Renal cortical epithelial cell (primary cell): ENCODE measurements around the gene MRPS18B. TPM values are rescaled to one million over a fixed set of nuclear protein-coding genes. Genes with fewer than 3 reads are reported as not detected.

ENCODE experiments used
- DNase-seq: peaks from one replicate; pipeline ENCODE4 v3.0.0-alpha.2; 2011; ENCODE audit warnings: low read depth
- total RNA-seq: library from RNA; depleted of rRNA; stranded (reverse); fragments of >200 nt; gene quantifications from 2 replicates; pipeline ENCODE4 v1.2.3, GENCODE V29; 2014

The MRPS18B gene
- total RNA-seq: 31.0 and 60.4 TPM in 2 replicates

DNA sequence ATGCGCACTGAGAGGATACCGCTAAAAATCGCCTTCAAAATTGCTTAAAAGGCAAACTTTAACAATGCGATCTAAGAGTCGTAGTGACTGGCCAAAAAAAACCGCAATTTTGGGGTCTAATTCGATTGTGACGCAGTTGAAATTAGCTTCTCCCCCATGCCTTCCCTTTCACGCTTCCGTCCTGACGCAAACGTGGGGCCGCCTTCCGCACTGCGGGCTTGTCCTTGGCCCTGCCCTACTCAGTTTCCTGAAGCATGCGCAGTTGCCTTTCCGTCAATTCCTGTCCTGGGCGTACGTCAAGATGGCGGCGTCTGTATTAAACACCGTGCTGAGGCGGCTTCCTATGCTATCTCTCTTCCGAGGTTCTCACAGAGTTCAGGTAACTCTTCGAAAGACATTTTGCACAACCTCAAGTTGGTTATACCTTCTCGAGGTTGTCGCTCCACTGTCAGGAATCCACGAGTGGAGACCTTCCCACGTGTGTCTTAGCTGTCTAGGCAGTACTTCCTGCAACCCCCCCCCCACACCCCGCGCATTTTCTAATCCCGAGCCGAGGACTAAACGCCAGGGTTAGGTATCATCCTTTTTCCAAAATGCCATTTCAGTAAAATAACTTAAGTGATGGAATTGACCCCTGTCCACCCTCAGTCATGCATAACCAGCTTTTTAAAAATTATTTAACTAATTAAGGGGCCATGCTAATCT is at the start of gene MRPS18B:
Gene MRPS18B, plus strand, starts transcription at position 276 of the 705 bp plus-strand sequence. Its CDS starts 26 bp downstream, at position 302.
- DNase-seq: peak; percentile 96

- no peak for DNase-seq
These were observed 49.4 kb upstream of the MRPS18B start for GRCh38 chr6:30568245-30568644.

GRCh38 chr6:30570263-30570662 is 47.4 kb upstream of the MRPS18B start:
- peak; percentile 18 for DNase-seq

DNA sequence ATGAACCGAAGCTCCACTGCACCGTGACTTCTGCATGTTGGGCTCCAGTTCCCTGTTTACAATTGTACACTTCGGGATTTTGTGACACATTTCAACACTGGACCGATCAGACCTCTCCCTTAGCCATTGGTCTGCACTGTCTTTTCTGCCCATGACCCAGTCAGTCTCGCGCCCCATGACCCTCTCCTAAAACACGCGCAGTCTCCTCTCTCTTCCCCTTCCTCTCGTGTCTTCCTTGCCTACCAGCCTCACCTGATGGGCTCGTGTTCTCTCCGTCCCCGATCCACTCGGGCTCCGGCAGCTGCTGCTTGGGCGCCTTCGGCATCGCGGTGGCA is 46.9 kb upstream of the MRPS18B start:
- DNase-seq: peak; percentile 21

- DNase-seq: peak; percentile 88
These were observed 46.4 kb upstream of the MRPS18B start, which contains the start of gene ABCF1 for GRCh38 chr6:30571075-30571761. TSS of gene ABCF1 (plus strand) at chr6:30571442. CDS start at chr6:30571488, 46 bp downstream.

- DNase-seq: no peak
These were observed 45.9 kb upstream of the MRPS18B start for GRCh38 chr6:30571762-30572082.

GRCh38 chr6:30572148-30572547 is 45.5 kb upstream of the MRPS18B start:
- no peak for DNase-seq

DNA sequence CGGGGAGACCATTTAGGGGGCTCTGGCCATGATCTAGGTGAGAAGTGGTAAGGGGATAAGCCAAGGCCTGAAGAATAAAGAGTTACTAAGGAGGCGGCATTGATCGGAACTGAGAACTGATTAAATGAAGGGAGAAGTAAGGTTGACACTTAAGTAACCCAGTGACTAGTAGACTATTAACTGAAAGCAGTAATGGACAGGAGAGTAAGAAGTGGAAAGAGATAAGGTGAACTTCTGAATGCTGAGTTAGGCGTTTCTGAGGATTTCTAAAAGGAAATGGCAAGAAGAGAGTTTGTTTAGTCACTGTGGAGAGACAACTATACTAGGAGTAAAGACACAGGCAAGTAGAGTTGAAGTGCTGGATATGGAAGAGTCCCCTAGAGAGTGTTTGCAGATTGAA is 44.5 kb upstream of the MRPS18B start:
- no peak for DNase-seq

GRCh38 chr6:30578051-30578450 is 39.6 kb upstream of the MRPS18B start:
- no peak for DNase-seq

GRCh38 chr6:30583921-30584320 is 33.7 kb upstream of the MRPS18B start:
- no peak for DNase-seq

- DNase-seq: no peak
These were observed 27.8 kb upstream of the MRPS18B start for GRCh38 chr6:30589754-30590358.

- DNase-seq: no peak
These were observed 27.1 kb upstream of the MRPS18B start for GRCh38 chr6:30590509-30590908.

DNA sequence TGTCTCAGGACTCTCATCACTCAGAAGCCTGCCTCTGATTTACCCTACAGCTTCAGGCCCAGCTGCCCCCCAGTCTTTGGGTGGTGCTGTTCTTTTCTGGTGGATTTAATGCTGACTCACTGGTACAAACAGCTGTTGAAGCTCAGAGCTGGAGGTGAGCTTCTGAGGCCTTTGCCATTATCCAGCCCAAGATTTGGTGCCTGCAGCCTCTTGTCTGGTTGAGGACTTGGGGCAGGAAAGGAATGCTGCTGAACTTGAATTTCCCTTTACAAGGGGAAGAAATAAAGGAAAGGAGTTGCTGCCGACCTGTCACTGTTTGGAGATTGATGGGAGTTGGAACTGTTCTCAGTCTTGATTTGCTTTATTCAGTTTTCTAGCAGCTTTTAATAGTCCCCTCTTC is 26.6 kb upstream of the MRPS18B start:
- DNase-seq: peak; percentile 34

DNA sequence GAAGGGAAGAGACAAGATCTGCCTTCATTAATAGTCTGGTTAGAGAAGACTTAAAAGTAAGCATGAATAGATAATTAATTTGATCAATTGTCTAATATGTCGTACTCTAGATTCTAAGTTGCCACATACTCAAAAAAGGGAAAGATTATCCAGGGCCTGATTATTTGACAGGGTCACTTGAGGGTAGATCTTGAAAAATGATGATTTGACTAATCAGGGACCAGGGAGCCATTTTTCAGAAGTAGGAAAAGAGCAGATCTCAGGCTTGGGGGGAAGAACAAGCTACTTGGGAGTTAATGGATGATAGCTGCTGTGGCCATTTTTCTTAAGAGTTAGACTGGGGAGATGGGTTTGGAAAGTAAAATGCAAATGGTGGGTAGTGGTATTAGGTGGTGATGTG is 25.4 kb upstream of the MRPS18B start:
- no peak for DNase-seq

DNA sequence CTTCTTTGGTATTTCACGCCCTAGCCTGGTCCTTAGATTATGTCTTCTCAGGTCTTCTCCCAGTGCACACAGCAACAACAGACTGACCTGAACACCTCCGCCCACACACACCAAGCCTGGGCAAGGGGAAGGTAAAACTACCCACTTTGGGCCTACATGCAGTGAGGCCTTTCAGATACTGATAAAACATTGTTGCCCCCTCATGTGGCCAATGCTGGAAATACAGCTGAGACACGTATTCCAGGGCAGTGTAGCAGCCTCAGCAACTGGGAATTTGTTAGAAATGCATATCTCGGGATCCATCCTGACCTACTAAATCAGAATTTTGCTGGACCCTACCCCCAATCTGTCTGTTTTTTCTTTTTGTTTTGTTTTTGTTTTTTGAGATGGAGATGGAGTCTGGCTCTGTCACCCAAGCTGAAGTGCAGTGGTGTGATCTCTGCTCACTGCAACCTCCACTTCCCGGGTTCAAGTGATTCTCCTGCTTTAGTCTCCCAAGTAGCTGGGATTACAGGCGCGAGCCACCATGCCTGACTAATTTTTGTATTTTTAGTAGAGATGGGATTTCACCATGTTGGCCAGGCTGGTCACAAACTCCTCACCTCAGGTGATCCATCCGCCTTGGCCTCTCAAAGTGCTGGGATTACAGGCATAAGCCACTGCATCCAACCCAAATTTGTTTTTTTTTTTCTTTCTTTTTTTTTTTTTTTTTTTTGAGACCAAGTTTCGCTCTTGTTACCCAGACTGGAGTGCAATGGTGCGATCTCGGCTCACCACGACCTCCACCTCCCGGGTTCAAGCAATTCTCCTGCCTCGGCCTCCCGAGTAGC is 20.1 kb upstream of the MRPS18B start:
- DNase-seq: peak; percentile 77

GRCh38 chr6:30598912-30599624 is 18.6 kb upstream of the MRPS18B start:
- DNase-seq: no peak

- no peak for DNase-seq
These were observed 17.9 kb upstream of the MRPS18B start for GRCh38 chr6:30599625-30600324.

DNA sequence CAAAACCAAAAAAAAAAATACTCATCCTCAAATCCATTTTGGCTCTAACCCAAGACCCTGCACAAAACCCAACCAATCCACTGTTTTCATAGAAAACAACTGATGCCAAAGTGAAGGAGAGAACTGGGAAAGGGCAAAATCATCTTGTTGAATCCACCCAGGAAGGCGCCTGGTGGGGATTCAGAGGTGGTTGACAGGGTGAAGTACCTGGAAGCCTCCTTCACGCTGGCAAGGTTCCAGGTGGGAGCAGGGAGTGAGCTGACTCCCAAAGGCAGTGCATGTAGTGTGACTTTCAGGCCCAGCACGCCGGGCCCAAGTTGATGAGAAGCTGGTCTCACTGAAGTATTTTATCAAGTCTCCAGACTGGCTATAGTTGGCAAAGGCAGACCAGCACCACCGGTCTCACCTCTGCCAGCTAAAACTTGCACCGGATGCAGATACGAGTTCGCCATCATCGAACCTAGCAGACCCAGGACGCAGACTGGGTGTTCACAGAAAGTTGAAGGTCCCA is 17.1 kb upstream of the MRPS18B start:
- DNase-seq: no peak

GRCh38 chr6:30601436-30601814 is 16.2 kb upstream of the MRPS18B start:
- DNase-seq: no peak

GRCh38 chr6:30601815-30602641 is 15.6 kb upstream of the MRPS18B start:
- no peak for DNase-seq
